Mammary epithelial cell (primary cell): ENCODE data around the gene RPL19.

Experiments used
- EZH2 ChIP-seq: IDR thresholded peaks from 2 replicates; pipeline ENCODE4 v1.6.1; 2012; ENCODE audit warnings: low read length, inconsistent platforms, borderline replicate concordance
- TF ChIP-seq, protein P1 (sequence below), 2 donors: IDR thresholded peaks in 1 of 2; conservative IDR thresholded peaks in 1 of 2; 2 replicates each; pipeline ENCODE4 v1.5.1; 2011 to 2012; ENCODE audit warnings: inconsistent platforms in 2 of 2, low read length in 2 of 2, mild to moderate bottlenecking in 2 of 2, control low read depth in 1 of 2, low read depth in 1 of 2; ENCODE audit not compliant: insufficient read depth in 1 of 2; ENCODE audit errors: extremely low read depth in 1 of 2

DNA sequence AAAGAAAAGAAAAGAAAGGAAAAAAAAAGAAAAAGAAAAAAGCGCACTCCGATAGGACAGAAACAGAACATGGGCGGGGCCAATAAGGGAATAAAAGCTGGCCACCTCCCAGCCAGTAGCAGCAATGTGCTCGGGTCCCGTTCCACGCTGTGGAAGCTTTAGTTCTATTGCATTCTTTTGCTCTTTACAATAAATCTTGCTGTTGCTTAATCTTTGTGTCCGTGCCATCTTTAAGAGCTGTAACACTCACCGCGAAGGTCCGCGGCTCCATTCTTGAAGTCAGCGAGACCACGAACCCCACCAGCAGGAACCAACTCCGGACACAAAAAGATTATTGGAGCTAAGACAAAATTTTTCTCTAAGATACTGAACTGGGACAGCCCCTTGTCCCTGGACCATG, 31.0 kb upstream of the RPL19 start:
- TF ChIP-seq, protein P1, sequence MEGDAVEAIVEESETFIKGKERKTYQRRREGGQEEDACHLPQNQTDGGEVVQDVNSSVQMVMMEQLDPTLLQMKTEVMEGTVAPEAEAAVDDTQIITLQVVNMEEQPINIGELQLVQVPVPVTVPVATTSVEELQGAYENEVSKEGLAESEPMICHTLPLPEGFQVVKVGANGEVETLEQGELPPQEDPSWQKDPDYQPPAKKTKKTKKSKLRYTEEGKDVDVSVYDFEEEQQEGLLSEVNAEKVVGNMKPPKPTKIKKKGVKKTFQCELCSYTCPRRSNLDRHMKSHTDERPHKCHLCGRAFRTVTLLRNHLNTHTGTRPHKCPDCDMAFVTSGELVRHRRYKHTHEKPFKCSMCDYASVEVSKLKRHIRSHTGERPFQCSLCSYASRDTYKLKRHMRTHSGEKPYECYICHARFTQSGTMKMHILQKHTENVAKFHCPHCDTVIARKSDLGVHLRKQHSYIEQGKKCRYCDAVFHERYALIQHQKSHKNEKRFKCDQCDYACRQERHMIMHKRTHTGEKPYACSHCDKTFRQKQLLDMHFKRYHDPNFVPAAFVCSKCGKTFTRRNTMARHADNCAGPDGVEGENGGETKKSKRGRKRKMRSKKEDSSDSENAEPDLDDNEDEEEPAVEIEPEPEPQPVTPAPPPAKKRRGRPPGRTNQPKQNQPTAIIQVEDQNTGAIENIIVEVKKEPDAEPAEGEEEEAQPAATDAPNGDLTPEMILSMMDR (conservative IDR thresholded peaks at IDR 0.05 in 1 of 2, IDR thresholded peaks at IDR 0.05 in 1 of 2; ENCODE audit: extremely low read depth in 1 of 2, insufficient read depth in 1 of 2, low read depth in 1 of 2, low read length in 2 of 2) = no peak
- no peak for TF ChIP-seq EZH2
